GM18498 (cell line): ENCODE data around the gene POMGNT1.
"Not testable (repeated sequence)": the region's sequence is repeated elsewhere in the genome, so short reads cannot be mapped to it uniquely, and the experiment has no call there.

ENCODE experiments used
- ATAC-seq: cut with Tn5 transposase; IDR thresholded peaks from one replicate; pipeline ENCODE4 v1.9.1; 2021; ENCODE audit warnings: mild to moderate bottlenecking, moderate library complexity; ENCODE audit not compliant: unreplicated experiment

The POMGNT1 gene

GRCh38 chr1:46197964-46198811 lies at the start of gene POMGNT1:
Gene POMGNT1 (minus strand): TSS chr1:46198434. CDS start chr1:46197821, 613 bp downstream.
- peak; percentile 92 for ATAC-seq

DNA sequence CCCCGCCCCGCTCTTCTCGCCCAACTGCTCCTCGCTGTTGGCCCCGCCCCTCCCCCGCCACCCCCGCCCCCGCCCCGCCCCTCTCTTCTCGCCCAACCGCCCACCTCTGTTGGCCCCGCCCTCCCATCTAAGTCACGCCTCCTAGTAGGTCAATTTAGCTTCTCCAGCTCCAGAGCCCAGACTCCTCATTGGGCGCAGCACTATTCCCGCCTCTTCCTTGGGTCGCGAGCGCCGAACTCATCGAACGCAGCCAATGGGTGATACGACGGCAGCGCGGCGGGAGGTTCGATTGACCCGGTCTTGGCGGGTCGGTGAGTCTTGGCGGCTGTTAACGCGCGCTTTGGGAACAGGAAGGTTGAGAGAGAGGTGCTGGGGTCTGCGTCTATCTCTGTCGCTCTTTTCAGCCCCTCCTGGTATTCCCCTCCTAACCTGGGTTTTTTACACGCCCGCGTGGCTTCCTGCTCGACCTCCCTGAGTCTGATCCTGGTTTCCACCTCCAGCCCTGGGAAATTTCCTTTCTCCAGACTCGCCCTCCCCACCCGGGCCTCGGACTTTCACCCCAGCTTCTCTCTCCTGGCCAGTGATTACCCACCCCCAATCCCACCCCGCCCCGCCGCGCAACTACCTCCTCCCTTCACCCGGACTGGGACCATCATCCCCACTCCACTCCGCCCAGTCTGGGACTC lies 49.3 kb upstream of the POMGNT1 start, which contains the start of gene RAD54L:
TSS of gene RAD54L (plus strand) at position 328 of the 686 bp plus-strand sequence. CDS start 643 bp downstream, outside the sequence.
- ATAC-seq = peak; percentile 93

DNA sequence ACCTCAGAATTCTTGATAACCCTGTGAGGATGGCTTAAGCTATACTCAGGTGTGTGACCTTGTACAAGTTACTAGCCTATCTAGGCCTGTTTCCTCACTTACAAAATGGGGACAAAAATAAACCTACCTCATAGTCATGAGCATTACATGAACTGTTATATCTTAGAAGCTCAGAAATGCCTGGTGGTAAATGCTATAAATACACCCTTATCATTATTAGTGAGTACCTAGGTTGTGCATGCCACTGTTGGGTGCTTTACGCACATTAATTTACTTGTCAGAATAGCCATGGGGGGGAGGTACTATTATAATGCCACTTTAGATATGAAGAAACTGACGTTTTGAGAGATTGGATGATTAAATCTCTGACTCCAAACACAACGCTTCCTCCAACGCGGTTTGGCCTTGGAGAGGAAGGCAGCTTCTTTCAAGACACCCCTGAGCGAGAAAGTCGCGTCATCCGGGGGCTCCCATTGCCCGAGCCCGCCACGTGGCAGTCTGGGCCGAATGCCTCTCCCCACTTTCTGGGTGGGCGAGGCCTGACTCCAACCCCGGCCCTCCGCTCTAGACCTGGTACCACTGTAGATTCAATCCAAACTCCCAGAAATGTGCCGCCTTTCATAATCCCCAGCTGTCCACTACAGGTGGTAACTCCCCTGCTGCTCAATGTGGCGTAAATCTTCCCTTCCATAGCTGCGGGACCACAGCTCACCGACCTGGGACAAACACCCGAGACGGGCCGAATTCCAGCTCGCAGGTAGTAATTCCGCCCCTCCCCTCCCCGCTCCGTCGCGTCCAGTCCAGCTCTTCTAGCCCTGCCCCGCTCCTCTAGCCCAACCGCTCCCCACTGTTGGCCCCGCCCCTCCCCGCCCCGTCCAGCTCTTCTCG lies 48.6 kb upstream of the POMGNT1 start:
- peak; percentile 58 for ATAC-seq

DNA sequence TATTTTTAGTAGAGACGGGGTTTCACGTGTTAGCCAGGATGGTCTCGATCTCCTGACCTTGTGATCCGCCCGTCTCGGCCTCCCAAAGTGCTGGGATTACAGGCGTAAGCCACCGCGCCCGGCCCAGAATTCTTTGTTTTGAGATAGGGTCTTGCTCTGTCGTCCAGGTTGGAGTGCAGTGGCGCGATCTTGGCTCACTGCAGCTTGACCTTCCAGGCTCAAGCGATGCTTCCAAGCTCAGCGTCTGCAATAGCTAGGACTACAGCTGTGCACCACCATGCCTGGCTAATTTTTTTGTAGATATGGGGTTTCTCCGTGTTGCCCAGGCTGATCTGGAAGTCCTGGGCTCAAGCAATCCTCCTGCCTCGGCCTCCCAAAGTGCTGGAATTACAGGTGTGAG lies 47.9 kb upstream of the POMGNT1 start:
- not testable (repeated sequence) for ATAC-seq

DNA sequence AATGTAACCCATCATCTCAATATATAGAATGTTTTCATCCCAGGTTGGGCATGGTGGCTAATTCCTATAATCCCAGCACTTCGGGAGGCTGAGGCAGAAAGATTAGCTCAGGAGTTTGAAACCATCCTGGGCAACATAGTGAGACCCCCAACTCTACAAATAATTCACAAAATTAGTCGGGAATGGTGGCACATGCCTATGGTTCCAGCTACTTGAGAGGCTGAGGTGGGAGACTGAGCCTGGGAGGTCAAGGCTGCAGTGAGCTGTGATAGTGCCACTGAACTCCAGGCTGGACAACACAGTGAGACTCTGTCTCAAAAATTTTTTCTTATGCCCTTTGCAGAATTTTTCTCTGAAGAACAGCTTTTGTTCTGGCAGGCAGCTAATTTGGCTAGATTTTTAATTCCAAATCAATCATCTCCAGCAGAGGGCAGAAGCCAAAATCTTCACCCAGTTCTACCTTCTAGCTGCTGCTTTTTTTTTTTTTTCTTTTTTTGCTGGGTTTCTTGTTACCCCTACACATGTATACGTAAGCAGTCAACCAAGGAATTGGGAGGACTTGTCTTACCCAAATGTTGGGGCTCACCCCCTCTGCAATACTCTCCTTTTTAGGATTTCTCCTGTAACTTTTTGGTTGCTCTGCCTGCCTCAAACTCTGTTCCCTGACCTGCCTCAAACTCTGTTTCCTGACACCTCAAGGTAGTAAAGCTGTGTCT lies 46.6 kb upstream of the POMGNT1 start:
- no peak for ATAC-seq

DNA sequence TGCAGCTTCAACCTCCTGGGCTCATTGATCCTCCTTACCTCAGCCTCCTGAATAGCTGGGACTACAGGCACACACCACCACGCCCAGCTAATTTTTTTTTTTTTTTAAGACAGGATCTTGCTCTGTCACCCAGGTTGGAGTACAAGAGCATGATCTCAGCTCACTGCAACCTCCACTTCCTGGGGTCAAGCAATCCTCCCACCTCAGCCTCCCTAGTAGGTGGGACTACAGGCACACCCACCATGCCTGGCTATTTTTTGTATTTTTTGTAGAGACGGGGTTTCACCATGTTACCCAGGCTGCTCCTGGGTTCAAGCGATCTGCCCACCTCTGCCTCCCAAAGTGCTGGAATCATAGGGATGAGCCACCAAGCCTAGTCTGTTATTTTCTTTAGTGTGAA lies 45.6 kb upstream of the POMGNT1 start:
- ATAC-seq = not testable (repeated sequence)

- ATAC-seq = no peak
Observed at GRCh38 chr1:46242918-46243317, 44.7 kb upstream of the POMGNT1 start.

DNA sequence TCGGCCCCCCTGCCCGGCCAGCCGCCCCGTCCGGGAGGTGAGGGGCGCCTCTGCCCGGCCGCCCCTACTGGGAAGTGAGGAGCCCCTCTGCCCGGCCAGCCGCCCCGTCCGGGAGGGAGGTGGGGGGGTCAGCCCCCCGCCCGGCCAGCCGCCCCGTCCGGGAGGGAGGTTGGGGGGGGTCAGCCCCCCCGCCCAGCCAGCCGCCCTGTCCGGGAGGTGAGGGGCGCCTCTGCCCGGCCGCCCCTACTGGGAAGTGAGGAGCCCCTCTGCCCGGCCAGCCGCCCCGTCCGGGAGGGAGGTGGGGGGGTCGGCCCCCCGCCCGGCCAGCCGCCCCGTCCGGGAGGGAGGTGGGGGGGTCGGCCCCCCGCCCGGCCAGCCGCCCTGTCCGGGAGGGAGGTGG lies 43.5 kb upstream of the POMGNT1 start:
- not testable (repeated sequence) for ATAC-seq

DNA sequence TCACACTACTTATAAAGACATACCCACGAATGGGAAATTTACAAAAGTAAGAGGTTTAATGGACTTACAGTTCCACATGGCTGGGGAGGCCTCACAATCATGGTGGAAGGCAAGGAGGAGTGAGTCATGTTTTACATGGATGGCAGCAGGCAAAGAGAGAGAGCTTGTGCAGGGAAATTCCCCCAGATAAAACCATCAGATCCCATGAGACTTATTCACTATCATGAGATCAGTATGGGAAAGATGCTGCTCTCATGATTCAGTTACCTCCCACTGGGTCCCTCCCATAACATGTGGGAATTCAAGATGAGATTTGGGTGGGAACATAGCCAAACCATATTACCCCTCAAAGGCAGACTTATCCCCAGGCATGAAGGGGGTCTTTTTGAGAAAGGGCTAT lies 40.6 kb upstream of the POMGNT1 start:
- ATAC-seq = not testable (repeated sequence)

- no peak for ATAC-seq
Observed at GRCh38 chr1:46236882-46237281, 38.6 kb upstream of the POMGNT1 start.

DNA sequence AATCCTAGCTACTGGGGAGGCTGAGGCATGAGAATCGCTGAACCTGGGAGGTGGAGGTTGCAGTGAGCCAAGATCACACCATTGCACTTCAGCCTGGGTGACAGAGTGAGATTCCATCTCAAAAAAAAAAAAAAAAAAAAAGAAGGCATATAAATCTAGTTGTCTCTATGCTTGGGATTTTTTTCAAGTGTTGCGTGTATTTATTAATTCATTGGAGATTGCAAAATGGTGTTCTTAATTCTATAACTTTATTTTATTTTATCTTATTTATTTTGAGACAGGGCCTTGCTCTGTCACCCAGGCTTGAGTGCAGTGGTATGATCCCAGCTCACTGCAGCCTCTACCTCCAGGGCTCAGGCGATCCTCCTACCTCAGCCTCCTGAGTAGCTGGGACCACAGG lies 33.0 kb upstream of the POMGNT1 start:
- ATAC-seq = not testable (repeated sequence)

DNA sequence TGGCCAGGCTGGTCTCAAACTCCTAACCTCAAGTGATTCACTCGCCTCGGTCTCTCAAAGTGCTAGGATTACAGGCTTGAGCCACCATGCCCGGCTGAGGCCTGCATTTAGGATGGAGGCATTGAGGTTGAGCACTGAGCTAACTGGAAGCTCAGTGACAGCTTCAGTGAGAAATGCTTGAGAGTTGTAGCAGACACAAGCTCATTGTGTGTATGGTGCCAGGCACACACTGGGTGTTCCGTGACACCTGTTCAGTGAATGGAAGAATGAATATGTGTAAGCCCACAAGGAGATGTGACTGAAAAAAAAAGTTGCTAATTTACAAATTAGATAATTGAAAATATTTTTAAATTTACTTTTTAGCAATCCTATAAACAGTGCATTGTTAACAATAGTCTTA lies 26.7 kb upstream of the POMGNT1 start:
- ATAC-seq = no peak

- peak; percentile 76 for ATAC-seq
Observed at GRCh38 chr1:46223472-46223943, 25.3 kb upstream of the POMGNT1 start.

GRCh38 chr1:46223055-46223454 lies 24.8 kb upstream of the POMGNT1 start:
- ATAC-seq = not testable (repeated sequence)

- no peak for ATAC-seq
Observed at GRCh38 chr1:46221749-46222148, 23.5 kb upstream of the POMGNT1 start.

DNA sequence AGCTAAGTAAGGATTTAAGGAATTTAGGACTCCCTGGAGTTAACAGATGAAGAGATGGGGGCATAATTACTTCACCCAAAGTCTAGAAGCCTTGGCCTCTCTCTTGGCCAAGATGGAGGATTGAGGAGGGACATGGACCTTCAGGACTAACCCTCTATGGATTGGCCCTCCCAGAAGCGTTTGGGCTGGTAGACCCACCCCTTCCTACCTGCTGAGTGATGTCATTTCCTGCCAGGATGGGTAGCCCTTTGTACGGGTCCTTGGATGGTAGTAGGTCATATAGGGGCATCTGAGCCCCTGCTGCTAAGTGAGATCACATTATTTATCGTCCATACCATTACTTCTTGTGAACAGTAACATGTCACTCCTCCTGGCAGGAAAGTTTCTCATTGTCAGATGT lies 22.6 kb upstream of the POMGNT1 start:
- no peak for ATAC-seq

DNA sequence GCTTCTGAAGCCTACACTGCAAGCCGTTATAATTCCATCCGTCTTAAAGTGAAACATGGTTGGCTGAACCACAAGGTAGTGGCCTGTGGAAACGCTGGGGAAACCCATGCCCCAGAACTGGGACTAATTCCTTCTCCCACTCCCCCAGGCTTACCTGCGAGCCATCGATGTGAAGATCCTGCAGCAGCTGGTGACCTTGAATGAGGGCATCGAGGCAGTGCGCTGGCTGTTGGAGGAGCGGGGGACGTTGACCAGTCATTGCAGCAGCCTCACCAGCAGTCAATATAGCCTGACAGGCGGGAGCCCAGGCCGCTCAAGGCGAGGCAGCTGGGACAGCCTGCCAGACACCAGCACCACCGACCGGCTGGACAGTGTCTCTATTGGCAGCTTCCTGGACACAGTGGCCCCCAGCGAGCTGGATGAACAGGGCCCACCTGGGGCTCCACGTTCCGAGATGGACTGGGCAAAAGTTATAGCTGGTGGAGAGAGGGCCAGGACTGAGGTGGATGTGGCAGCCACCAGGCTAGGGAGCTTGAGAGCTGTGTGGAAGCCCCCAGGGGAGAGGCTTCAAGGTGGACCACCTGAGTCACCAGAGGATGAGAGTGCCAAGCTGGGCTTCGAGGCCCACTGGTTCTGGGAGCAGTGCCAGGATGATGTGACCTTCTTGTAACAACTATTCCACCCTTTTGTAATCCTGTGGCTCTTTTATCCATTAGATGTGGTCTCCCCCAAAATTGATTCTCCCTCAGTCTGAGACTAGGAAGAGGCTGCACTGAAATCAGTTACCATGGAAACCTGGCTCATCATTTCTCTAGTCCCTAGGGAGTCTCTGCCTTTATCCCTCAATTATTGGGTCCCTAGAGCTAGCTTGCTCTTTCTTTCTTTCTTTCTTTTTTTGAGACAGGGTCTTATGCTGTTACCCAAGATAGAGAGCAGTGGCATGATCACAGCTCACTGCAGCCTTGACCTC lies 21.6 kb upstream of the POMGNT1 start:
- ATAC-seq = no peak

GRCh38 chr1:46218443-46218842 lies 20.2 kb upstream of the POMGNT1 start:
- ATAC-seq = no peak

DNA sequence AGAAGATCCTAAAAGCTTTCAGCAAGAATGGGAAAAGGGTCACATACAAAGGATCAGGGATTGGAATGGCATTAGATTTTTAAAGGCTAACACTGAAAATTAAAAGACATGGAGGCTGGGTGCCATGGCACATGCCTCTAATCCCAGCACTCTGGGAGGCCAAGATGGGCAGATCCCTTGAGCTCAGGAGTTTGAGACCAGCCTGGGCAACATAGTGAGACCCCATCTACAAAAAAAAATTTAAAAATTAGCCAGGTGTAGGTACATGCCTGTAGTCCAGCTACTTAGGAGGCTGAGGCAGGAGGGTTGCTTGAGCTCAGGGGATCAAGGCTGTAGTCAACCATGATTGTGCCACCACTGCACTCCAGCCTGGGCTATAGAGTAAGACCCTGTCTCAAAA lies 17.3 kb upstream of the POMGNT1 start:
- ATAC-seq = no peak
